Panc1 (cell line): Measurements from ENCODE around the gene SLC46A2. TPM values are rescaled to one million over a fixed set of nuclear protein-coding genes. Genes with fewer than 3 reads are reported as not detected.

Source experiments
- ATAC-seq: fragments of 200-7000 bp; cut with Tn5 transposase; 2 replicates; pipeline ENCODE4 v1.9.1; 2020; ENCODE audit warnings: mild to moderate bottlenecking, moderate library complexity
- BruUV-seq: library from RNA; stranded (reverse); fragments of 400-500 nt; replicated peaks from 2 replicates; lab custom pipeline; 2021; lab: Mats Ljungman, UMichigan
- CTCF ChIA-PET: fragments of 300-600 bp; sonication (Branson Sonifier 250); formaldehyde crosslinking; loops from one replicate; lab custom pipeline; 2022; ENCODE audit warnings: antibody characterized with exemption; lab: Charles Lee
- POLR2A ChIA-PET: fragments of 300-600 bp; sonication (Branson Sonifier 250); formaldehyde crosslinking; loops from one replicate; lab custom pipeline; 2022; ENCODE audit warnings: antibody characterized with exemption; lab: Charles Lee
- DNase-seq: peaks from one replicate; pipeline ENCODE4 v3.0.0-alpha.2; 2010; ENCODE audit warnings: low read depth, low spot score
- H3K27ac ChIP-seq: 2 replicates; pipeline ENCODE4 v1.5.1; 2011; ENCODE audit warnings: mild to moderate bottlenecking, low read length, inconsistent platforms
- H3K27me3 ChIP-seq: fragments of 200-500 bp; sonication (Bioruptor generic); 2 replicates; pipeline ENCODE4 v1.6.0; 2014; ENCODE audit warnings: low read length, inconsistent platforms; ENCODE audit not compliant: control insufficient read depth, insufficient read depth
- H3K36me3 ChIP-seq: fragments of 200-500 bp; sonication (Bioruptor generic); 2 replicates; pipeline ENCODE4 v1.5.1; 2014; ENCODE audit warnings: inconsistent platforms, mild to moderate bottlenecking, low read length, moderate library complexity; ENCODE audit not compliant: control insufficient read depth, insufficient read depth
- H3K4me1 ChIP-seq: 2 replicates; pipeline ENCODE4 v1.5.1; 2011; ENCODE audit warnings: inconsistent platforms, mild to moderate bottlenecking, low read length, moderate library complexity; ENCODE audit not compliant: control insufficient read depth, insufficient read depth
- H3K4me3 ChIP-seq, 2 experiments: 2 replicates each; pipeline ENCODE4 v1.5.1; 2011 to 2012; ENCODE audit warnings: low read depth in 2 of 2, low read length in 2 of 2, mild to moderate bottlenecking in 2 of 2, inconsistent platforms in 1 of 2, moderate library complexity in 1 of 2
- H3K9me3 ChIP-seq: fragments of 200-500 bp; sonication (Bioruptor generic); 2 replicates; pipeline ENCODE4 v1.5.1; 2014; ENCODE audit warnings: low read depth, mild to moderate bottlenecking, inconsistent platforms, low read length, moderate library complexity; ENCODE audit not compliant: control insufficient read depth, insufficient read depth
- POLR2AphosphoS5 ChIP-seq: IDR thresholded peaks from 2 replicates; pipeline ENCODE4 v1.6.1; 2012; ENCODE audit warnings: mild to moderate bottlenecking, low read depth, low read length, moderate library complexity
- SIN3A ChIP-seq: IDR thresholded peaks from 2 replicates; pipeline ENCODE4 v1.6.1; 2012; ENCODE audit warnings: low read depth, mild to moderate bottlenecking, low read length, moderate library complexity, borderline replicate concordance; ENCODE audit not compliant: insufficient read depth
- TCF7L2 ChIP-seq: IDR thresholded peaks from 2 replicates; pipeline ENCODE4 v1.6.1; 2011; ENCODE audit warnings: mild to moderate bottlenecking, low read depth, low read length, inconsistent platforms
- in situ Hi-C: cut with HindIII; loops from 2 replicates; pipeline ENCODE4 v1.10.0; 2016; ENCODE audit warnings: low sequenced_read_pairs, low pct_unique_long_range_greater_than_20kb
- intact Hi-C: fragments of 100-400 bp; cut with micrococcal nuclease; formaldehyde crosslinking; loops from one replicate; pipeline ENCODE4 v1.10.0; 2022; ENCODE audit not compliant: unreplicated experiment
- total RNA-seq: library from RNA; stranded (reverse); gene quantifications from one replicate; pipeline ENCODE4 v1.2.1, GENCODE V29; 2021; ENCODE audit not compliant: unreplicated experiment
- TF ChIP-seq, protein P1 (sequence below): fragments of 450-650 bp; IDR thresholded peaks from 2 replicates; pipeline ENCODE4 v1.5.1; 2017; ENCODE audit warnings: mild to moderate bottlenecking
- TF ChIP-seq, protein P2 (sequence below), 2 experiments: IDR thresholded peaks; 2 replicates each; pipeline ENCODE4 v1.6.1; 2011 to 2012; ENCODE audit warnings: low read depth in 2 of 2, control low read depth in 1 of 2, low read length in 1 of 2, mild to moderate bottlenecking in 1 of 2, moderate library complexity in 1 of 2; ENCODE audit not compliant: insufficient read depth in 1 of 2

SLC46A2 gene
- total RNA-seq, 1 experiment from 2014 or later = not detected

DNA sequence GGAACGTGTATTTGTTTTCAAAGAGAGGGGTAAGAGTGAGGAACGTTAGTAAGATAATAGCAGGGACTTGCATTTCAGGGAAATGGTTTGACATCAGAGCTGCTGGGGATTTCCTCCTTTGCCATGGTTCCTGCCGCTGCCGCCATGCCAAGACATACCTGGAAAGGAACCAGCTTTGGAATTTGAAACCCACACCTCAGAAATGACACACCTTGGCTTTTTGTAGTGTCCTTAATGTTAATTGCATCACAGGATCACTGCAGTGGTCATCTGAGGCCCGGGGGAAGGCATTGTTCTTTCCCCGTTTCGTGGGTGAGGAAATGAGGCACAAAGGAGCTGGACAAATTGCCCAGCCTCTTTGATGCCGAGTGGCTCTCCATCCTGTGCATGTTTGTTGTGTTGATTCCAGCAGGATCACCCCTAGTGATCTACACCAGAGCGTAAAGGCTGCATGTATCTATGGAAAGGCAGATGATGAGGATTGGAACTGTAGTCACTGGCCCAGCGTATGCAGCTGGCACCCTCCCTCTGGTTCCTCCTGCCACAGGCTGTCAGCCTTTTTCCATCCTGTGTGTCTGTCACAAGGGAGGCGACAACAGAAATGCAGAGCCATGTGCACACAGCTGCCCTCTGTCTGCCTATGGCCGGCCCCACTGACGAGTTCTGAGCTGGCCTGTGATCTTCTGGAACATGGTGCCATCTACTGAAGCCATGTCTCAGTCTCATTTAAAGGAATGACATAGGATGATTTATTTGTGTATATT lies 37.8 kb downstream of the SLC46A2 start:
- Histone ChIP-seq H3K4me1 (no peaks in the 10 kb centered on the region), H3K27ac (no peak overlapping the region), H3K9me3 (no peaks in the 10 kb centered on the region), H3K27me3 (no peaks in the 10 kb centered on the region), H3K36me3 (no peaks in the 10 kb centered on the region), H3K4me3 (no peak overlapping the region)
- intact Hi-C loops = no loop called here
- POLR2A ChIA-PET = no interaction called here
- in situ Hi-C loops = no loop called here
- BruUV-seq = no TSS peak
- no peak for ATAC-seq
- CTCF ChIA-PET = interaction anchor here (0.5 kb wide), 1 partner anchor 51 kb away, joined by 4 read pairs; no protein-coding TSS in a partner anchor
- no peak for TF ChIP-seq POLR2AphosphoS5
- no peak for TF ChIP-seq TCF7L2
- TF ChIP-seq, protein P1, sequence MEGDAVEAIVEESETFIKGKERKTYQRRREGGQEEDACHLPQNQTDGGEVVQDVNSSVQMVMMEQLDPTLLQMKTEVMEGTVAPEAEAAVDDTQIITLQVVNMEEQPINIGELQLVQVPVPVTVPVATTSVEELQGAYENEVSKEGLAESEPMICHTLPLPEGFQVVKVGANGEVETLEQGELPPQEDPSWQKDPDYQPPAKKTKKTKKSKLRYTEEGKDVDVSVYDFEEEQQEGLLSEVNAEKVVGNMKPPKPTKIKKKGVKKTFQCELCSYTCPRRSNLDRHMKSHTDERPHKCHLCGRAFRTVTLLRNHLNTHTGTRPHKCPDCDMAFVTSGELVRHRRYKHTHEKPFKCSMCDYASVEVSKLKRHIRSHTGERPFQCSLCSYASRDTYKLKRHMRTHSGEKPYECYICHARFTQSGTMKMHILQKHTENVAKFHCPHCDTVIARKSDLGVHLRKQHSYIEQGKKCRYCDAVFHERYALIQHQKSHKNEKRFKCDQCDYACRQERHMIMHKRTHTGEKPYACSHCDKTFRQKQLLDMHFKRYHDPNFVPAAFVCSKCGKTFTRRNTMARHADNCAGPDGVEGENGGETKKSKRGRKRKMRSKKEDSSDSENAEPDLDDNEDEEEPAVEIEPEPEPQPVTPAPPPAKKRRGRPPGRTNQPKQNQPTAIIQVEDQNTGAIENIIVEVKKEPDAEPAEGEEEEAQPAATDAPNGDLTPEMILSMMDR = no peak
- TF ChIP-seq, protein P2, sequence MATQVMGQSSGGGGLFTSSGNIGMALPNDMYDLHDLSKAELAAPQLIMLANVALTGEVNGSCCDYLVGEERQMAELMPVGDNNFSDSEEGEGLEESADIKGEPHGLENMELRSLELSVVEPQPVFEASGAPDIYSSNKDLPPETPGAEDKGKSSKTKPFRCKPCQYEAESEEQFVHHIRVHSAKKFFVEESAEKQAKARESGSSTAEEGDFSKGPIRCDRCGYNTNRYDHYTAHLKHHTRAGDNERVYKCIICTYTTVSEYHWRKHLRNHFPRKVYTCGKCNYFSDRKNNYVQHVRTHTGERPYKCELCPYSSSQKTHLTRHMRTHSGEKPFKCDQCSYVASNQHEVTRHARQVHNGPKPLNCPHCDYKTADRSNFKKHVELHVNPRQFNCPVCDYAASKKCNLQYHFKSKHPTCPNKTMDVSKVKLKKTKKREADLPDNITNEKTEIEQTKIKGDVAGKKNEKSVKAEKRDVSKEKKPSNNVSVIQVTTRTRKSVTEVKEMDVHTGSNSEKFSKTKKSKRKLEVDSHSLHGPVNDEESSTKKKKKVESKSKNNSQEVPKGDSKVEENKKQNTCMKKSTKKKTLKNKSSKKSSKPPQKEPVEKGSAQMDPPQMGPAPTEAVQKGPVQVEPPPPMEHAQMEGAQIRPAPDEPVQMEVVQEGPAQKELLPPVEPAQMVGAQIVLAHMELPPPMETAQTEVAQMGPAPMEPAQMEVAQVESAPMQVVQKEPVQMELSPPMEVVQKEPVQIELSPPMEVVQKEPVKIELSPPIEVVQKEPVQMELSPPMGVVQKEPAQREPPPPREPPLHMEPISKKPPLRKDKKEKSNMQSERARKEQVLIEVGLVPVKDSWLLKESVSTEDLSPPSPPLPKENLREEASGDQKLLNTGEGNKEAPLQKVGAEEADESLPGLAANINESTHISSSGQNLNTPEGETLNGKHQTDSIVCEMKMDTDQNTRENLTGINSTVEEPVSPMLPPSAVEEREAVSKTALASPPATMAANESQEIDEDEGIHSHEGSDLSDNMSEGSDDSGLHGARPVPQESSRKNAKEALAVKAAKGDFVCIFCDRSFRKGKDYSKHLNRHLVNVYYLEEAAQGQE (IDR thresholded peaks at IDR 0.05; ENCODE audit: insufficient read depth in 1 of 2, low read depth in 2 of 2, low read length in 1 of 2) = no peak
- no peak for TF ChIP-seq SIN3A
- DNase-seq = no peak

DNA sequence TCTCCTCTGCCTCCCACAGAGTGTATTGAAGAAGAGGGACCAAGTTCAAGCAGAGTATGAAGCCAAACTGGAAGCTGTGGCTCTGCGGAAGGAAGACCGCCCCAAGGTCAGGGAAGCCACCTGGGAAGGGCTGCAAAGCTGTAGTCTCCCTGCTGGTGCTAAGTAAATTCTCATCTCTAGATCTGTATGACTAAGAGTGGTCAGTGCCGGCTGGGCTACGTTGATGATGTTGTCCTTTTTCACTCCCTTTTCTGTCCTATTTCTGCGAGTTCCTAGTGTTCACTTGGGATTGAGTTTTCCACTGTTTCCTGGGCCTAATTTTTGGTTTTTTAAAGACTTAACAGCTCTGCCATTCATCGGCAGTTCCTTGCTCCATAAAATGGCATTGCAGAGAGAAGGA lies 39.8 kb downstream of the SLC46A2 start:
- ChIA-PET POLR2A (no interaction called here), CTCF (no interaction called here)
- no peak for TF ChIP-seq SIN3A
- TF ChIP-seq, protein P1 = no peak
- no peak for TF ChIP-seq TCF7L2
- TF ChIP-seq, protein P2 (IDR thresholded peaks at IDR 0.05; ENCODE audit: insufficient read depth in 1 of 2, low read depth in 2 of 2, low read length in 1 of 2) = no peak
- TF ChIP-seq POLR2AphosphoS5 = no peak
- ATAC-seq = no peak
- in situ Hi-C loops = no loop called here
- intact Hi-C loops = no loop called here
- Histone ChIP-seq H3K27ac (no peak overlapping the region), H3K4me3 (no peak overlapping the region), H3K27me3 (no peaks in the 10 kb centered on the region), H3K4me1 (no peaks in the 10 kb centered on the region), H3K9me3 (no peaks in the 10 kb centered on the region), H3K36me3 (no peaks in the 10 kb centered on the region)
- no peak for DNase-seq
- BruUV-seq = no TSS peak
